ENCODE results near the gene MEAF6. TPM values are rescaled to one million over a fixed set of nuclear protein-coding genes. Genes with fewer than 3 reads are reported as not detected.
"Not testable (repeated sequence)": the region's sequence is repeated elsewhere in the genome, so short reads cannot be mapped to it uniquely, and the experiment has no call there.

The MEAF6 gene
- 10 to 100 TPM; 35.0 to 40.1 (median 39.2) TPM for total RNA-seq
- polyA plus RNA-seq: 32.7 TPM
- long read RNA-seq, donor 1, transcript MEAF6-201 (7 exons, 1,525 nt): minor isoform, 18 of 63 reads
- long read RNA-seq, donor 1, transcript MEAF6-204 (8 exons, 2,147 nt): minor isoform, 11 of 63 reads
- long read RNA-seq, donor 1, transcript MEAF6-206 (8 exons, 1,408 nt): major isoform, 24 of 63 reads
- long read RNA-seq, donor 1, partial matches to known transcripts: 2 of 63 reads
- long read RNA-seq, donor 1, other reads (novel, unspliced or antisense): 6 of 63 reads
- long read RNA-seq, donor 2, transcript MEAF6-206 (8 exons, 1,408 nt): minor isoform, 10 of 31 reads
- long read RNA-seq, donor 2, transcript MEAF6-201 (7 exons, 1,525 nt): major isoform, 11 of 31 reads
- long read RNA-seq, donor 2, partial matches to known transcripts: 0 of 31 reads
- long read RNA-seq, donor 2, other reads (novel, unspliced or antisense): 2 of 31 reads
- long read RNA-seq, donor 3, transcript MEAF6-206 (8 exons, 1,408 nt): minor isoform, 48 of 159 reads
- long read RNA-seq, donor 3, transcript MEAF6-202 (6 exons, 603 nt): minor isoform, 6 of 159 reads
- long read RNA-seq, donor 3, transcript MEAF6-201 (7 exons, 1,525 nt): major isoform, 78 of 159 reads
- long read RNA-seq, donor 3, transcript MEAF6-204 (8 exons, 2,147 nt): minor isoform, 17 of 159 reads
- long read RNA-seq, donor 3, partial matches to known transcripts: 2 of 159 reads
- long read RNA-seq, donor 3, other reads (novel, unspliced or antisense): 2 of 159 reads
- long read RNA-seq, donor 4, transcript MEAF6-204 (8 exons, 2,147 nt): minor isoform, 5 of 41 reads
- long read RNA-seq, donor 4, transcript MEAF6-206 (8 exons, 1,408 nt): minor isoform, 13 of 41 reads
- long read RNA-seq, donor 4, transcript MEAF6-201 (7 exons, 1,525 nt): major isoform, 15 of 41 reads
- long read RNA-seq, donor 4, partial matches to known transcripts: 0 of 41 reads
- long read RNA-seq, donor 4, other reads (novel, unspliced or antisense): 4 of 41 reads

- peak within 1 kb of the TSS; percentile 77 for H3K27ac ChIP-seq (ENCODE audit: low read length)
- intact Hi-C loops (cut with DNase I): no loop called here
- ATAC-seq: peak; percentile 99
- DNase-seq: peak; percentile 83 to 95 (median 95)
- no peaks in the 10 kb centered on the region for H3K9me3 ChIP-seq (ENCODE audit: control insufficient read depth, low read length)
- peak within 1 kb of the TSS; percentile 87 for H3K4me3 ChIP-seq (ENCODE audit: low read length)
- no peaks in the 10 kb centered on the region for H3K27me3 ChIP-seq (ENCODE audit: control insufficient read depth, insufficient read depth)
- no peaks in the 10 kb centered on the region for H3K4me1 ChIP-seq (ENCODE audit: control insufficient read depth, insufficient read depth, low read length)
- WGBS: under 1% methylated on average over 100 of the region's 100 CpGs
Observed at GRCh38 chr1:37514350-37515184, at the start of gene MEAF6. Gene MEAF6 (minus strand): TSS chr1:37514766. CDS start chr1:37514746, 20 bp downstream.

GRCh38 chr1:37562984-37563383 is 48.4 kb upstream of the MEAF6 start:
- H3K4me3 ChIP-seq (ENCODE audit: low read length): no peak overlapping the region
- H3K4me1 ChIP-seq (ENCODE audit: control insufficient read depth, insufficient read depth, low read length): no peaks in the 10 kb centered on the region
- H3K9me3 ChIP-seq (ENCODE audit: control insufficient read depth, low read length): no peaks in the 10 kb centered on the region
- no peak overlapping the region for H3K27ac ChIP-seq (ENCODE audit: low read length)
- DNase-seq (no peak), ATAC-seq (no peak)
- 92% methylated on average over 1 of the region's 1 CpG for WGBS
- no peaks in the 10 kb centered on the region for H3K27me3 ChIP-seq (ENCODE audit: control insufficient read depth, insufficient read depth)
- intact Hi-C loops (cut with DNase I): no loop called here

GRCh38 chr1:37561133-37562132 is 46.9 kb upstream of the MEAF6 start:
- Histone ChIP-seq H3K27me3 (ENCODE audit: control insufficient read depth, insufficient read depth) (no peaks in the 10 kb centered on the region), H3K9me3 (ENCODE audit: control insufficient read depth, low read length) (no peaks in the 10 kb centered on the region), H3K4me1 (ENCODE audit: control insufficient read depth, insufficient read depth, low read length) (peaks cover 3% of the 10 kb centered on the region), H3K27ac (ENCODE audit: low read length) (no peak overlapping the region), H3K4me3 (ENCODE audit: low read length) (no peak overlapping the region)
- ATAC-seq (peak in 1 of 2 donors; percentile 20), DNase-seq (no peak)
- intact Hi-C loops (cut with DNase I): no loop called here
- 92% methylated on average over 21 of the region's 21 CpGs for WGBS

GRCh38 chr1:37560401-37561132 is 46.0 kb upstream of the MEAF6 start:
- Histone ChIP-seq H3K27ac (ENCODE audit: low read length) (no peak overlapping the region), H3K4me1 (ENCODE audit: control insufficient read depth, insufficient read depth, low read length) (peaks cover 3% of the 10 kb centered on the region), H3K4me3 (ENCODE audit: low read length) (no peak overlapping the region), H3K27me3 (ENCODE audit: control insufficient read depth, insufficient read depth) (no peaks in the 10 kb centered on the region), H3K9me3 (ENCODE audit: control insufficient read depth, low read length) (no peaks in the 10 kb centered on the region)
- ATAC-seq: no peak
- intact Hi-C loops (cut with DNase I): no loop called here
- no peak for DNase-seq
- WGBS: 69% methylated on average over 10 of the region's 10 CpGs

- ATAC-seq; H3K9me3 ChIP-seq (ENCODE audit: control insufficient read depth, low read length); H3K27me3 ChIP-seq (ENCODE audit: control insufficient read depth, insufficient read depth); H3K4me3 ChIP-seq (ENCODE audit: low read length); H3K27ac ChIP-seq (ENCODE audit: low read length); DNase-seq; H3K4me1 ChIP-seq (ENCODE audit: control insufficient read depth, insufficient read depth, low read length); intact Hi-C loops (cut with DNase I): not testable (repeated sequence)
- 50% methylated on average over 12 of the region's 12 CpGs for WGBS
Observed at GRCh38 chr1:37559957-37560379, 45.4 kb upstream of the MEAF6 start.

GRCh38 chr1:37559080-37559479 is 44.5 kb upstream of the MEAF6 start:
- DNase-seq (no peak), ATAC-seq (no peak)
- Histone ChIP-seq H3K27ac (ENCODE audit: low read length) (no peak overlapping the region), H3K27me3 (ENCODE audit: control insufficient read depth, insufficient read depth) (no peaks in the 10 kb centered on the region), H3K4me1 (ENCODE audit: control insufficient read depth, insufficient read depth, low read length) (peaks cover 3% of the 10 kb centered on the region), H3K9me3 (ENCODE audit: control insufficient read depth, low read length) (no peaks in the 10 kb centered on the region), H3K4me3 (ENCODE audit: low read length) (no peak overlapping the region)
- intact Hi-C loops (cut with DNase I): no loop called here
- WGBS: 87% methylated on average over 7 of the region's 7 CpGs

GRCh38 chr1:37558411-37558810 is 43.8 kb upstream of the MEAF6 start:
- H3K27ac ChIP-seq (ENCODE audit: low read length): no peak overlapping the region
- intact Hi-C loops (cut with DNase I): no loop called here
- ATAC-seq (no peak), DNase-seq (no peak)
- H3K4me3 ChIP-seq (ENCODE audit: low read length): no peak overlapping the region
- 58% methylated on average over 1 of the region's 1 CpG for WGBS
- H3K4me1 ChIP-seq (ENCODE audit: control insufficient read depth, insufficient read depth, low read length): peaks cover 3% of the 10 kb centered on the region
- no peaks in the 10 kb centered on the region for H3K27me3 ChIP-seq (ENCODE audit: control insufficient read depth, insufficient read depth)
- H3K9me3 ChIP-seq (ENCODE audit: control insufficient read depth, low read length): no peaks in the 10 kb centered on the region

GRCh38 chr1:37557402-37557801 is 42.8 kb upstream of the MEAF6 start:
- Histone ChIP-seq H3K4me3 (ENCODE audit: low read length) (no peak overlapping the region), H3K4me1 (ENCODE audit: control insufficient read depth, insufficient read depth, low read length) (peaks cover 6% of the 10 kb centered on the region), H3K9me3 (ENCODE audit: control insufficient read depth, low read length) (no peaks in the 10 kb centered on the region), H3K27me3 (ENCODE audit: control insufficient read depth, insufficient read depth) (no peaks in the 10 kb centered on the region), H3K27ac (ENCODE audit: low read length) (no peak overlapping the region)
- intact Hi-C loops (cut with DNase I): no loop called here
- 85% methylated on average over 3 of the region's 3 CpGs for WGBS
- ATAC-seq (no peak), DNase-seq (no peak)

GRCh38 chr1:37556712-37557196 is 42.2 kb upstream of the MEAF6 start, which contains the start of gene DNALI1:
Gene DNALI1 (plus strand): TSS chr1:37556940. CDS start chr1:37556995, 55 bp downstream.
- 8% methylated on average over 31 of the region's 31 CpGs for WGBS
- intact Hi-C loops (cut with DNase I): no loop called here

More at GRCh38 chr1:37556712-37557196, 42.2 kb upstream of the MEAF6 start, which contains the start of gene DNALI1:
- no peaks in the 10 kb centered on the region for H3K27me3 ChIP-seq (ENCODE audit: control insufficient read depth, insufficient read depth)
- no peaks in the 10 kb centered on the region for H3K9me3 ChIP-seq (ENCODE audit: control insufficient read depth, low read length)
- DNase-seq: peak; percentile 90 to 95 (median 93)
- peaks cover 6% of the 10 kb centered on the region for H3K4me1 ChIP-seq (ENCODE audit: control insufficient read depth, insufficient read depth, low read length)
- no peak within 1 kb of the TSS for H3K27ac ChIP-seq (ENCODE audit: low read length)
- ATAC-seq: peak; percentile 92 to 94
- peak within 1 kb of the TSS; percentile 47 for H3K4me3 ChIP-seq (ENCODE audit: low read length)
